Esophagus squamous epithelium (tissue), 5 donors: Measurements from ENCODE around the gene KRTAP4-4. TPM values are rescaled to one million over a fixed set of nuclear protein-coding genes. Genes with fewer than 3 reads are reported as not detected.
"Not testable (repeated sequence)": the region's sequence is repeated elsewhere in the genome, so short reads cannot be mapped to it uniquely, and the experiment has no call there.

Source experiments
- DNase-seq: peaks from one replicate; lab custom pipeline; 2025; lab: John Stamatoyannopoulos, UW
- H3K27ac ChIP-seq, 4 donors: fragments of 200-600 bp; sonication (generic); one replicate each; pipeline ENCODE4 v1.5.1; 2016 to 2019; ENCODE audit warnings: mild to moderate bottlenecking in 1 of 4
- H3K27me3 ChIP-seq, 4 donors: fragments of 200-600 bp; sonication (generic); 1 replicate in 3 of 4; 2 replicates in 1 of 4; pipeline versions ENCODE4 v1.5.1 to v1.6.0; 2017 to 2021; ENCODE audit warnings: antibody characterized with exemption in 1 of 4
- H3K36me3 ChIP-seq, 3 donors: fragments of 200-600 bp; sonication (generic); one replicate each; pipeline ENCODE4 v1.5.1; 2016 to 2019
- H3K4me1 ChIP-seq, 3 donors: fragments of 200-600 bp; sonication (generic); one replicate each; pipeline ENCODE4 v1.5.1; 2017 to 2019
- H3K4me3 ChIP-seq, 4 donors: fragments of 200-600 bp; sonication (generic); 1 replicate in 3 of 4; 2 replicates in 1 of 4; pipeline ENCODE4 v1.5.1; 2016 to 2019; ENCODE audit warnings: mild to moderate bottlenecking in 2 of 4, moderate library complexity in 1 of 4
- H3K9me3 ChIP-seq, 3 donors: fragments of 200-600 bp; sonication (generic); one replicate each; pipeline ENCODE4 v1.5.1; 2016 to 2019
- POLR2A ChIP-seq, 4 donors: fragments of 450-650 bp; IDR thresholded peaks; one replicate each; pipeline ENCODE4 v1.6.1; 2017; ENCODE audit warnings: antibody characterized with exemption in 4 of 4, mild to moderate bottlenecking in 4 of 4, moderate library complexity in 3 of 4
- WGBS, 2 donors: methylation state at CpG; one replicate each; pipeline ENCODE4 v1.1.5; 2018; 5-methylcytosine and 5-hydroxymethylcytosine counted together
- intact Hi-C: fragments of 100-400 bp; cut with DNase I; formaldehyde crosslinking; loops from one replicate; pipeline ENCODE4 v1.15.0; 2022
- total RNA-seq, 4 donors: library from RNA; depleted of rRNA; stranded (reverse); fragments of >200 nt; gene quantifications; one replicate each; pipeline ENCODE4 v1.1.0, GENCODE V29; 2016
- TF ChIP-seq, protein P1 (sequence below), 6 experiments: fragments of 450-650 bp in 4 of 6; fragments of 200-600 bp in 2 of 6; sonication (generic) in 2 of 6; IDR thresholded peaks; one replicate each; pipeline ENCODE4 v1.5.1; 2016 to 2019; ENCODE audit warnings: antibody characterized with exemption in 6 of 6, mild to moderate bottlenecking in 4 of 6, moderate library complexity in 4 of 6
- donor health status: DM: yes; HTN: yes; CAD: no.

KRTAP4-4 gene
- total RNA-seq, 4 donors from 2014 or later: not detected

DNA sequence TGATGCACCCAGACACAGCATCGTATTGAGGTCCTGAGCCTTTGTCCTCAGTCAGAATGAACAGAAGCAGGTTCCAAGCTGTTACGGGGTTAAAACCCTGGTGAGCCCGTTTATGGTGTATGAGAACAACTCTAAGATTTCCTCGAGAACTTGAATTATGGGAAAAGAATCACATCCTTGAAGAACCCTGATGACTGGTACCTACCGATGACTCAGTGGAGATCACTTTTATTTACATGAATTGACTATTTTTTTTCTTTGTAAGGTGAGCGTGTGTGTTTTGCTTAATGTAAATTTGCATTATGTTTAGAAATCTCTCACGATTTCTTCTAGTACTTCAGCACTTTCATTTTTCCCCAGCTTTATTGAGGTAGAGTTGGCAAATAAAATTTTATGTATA is 3.3 kb upstream of the KRTAP4-4 start:
- DNase-seq: no peak
- intact Hi-C loops: no loop called here
- Histone ChIP-seq H3K27me3 (peaks cover 0 to 16% (median 0%) of the 10 kb centered on the region in 4 donors), H3K27ac (no peak overlapping the region), H3K4me1 (no peaks in the 10 kb centered on the region), H3K9me3 (no peaks in the 10 kb centered on the region), H3K36me3 (no peaks in the 10 kb centered on the region), H3K4me3 (no peak overlapping the region)
- TF ChIP-seq POLR2A (IDR thresholded peaks at IDR 0.05): no peak
- TF ChIP-seq, protein P1, sequence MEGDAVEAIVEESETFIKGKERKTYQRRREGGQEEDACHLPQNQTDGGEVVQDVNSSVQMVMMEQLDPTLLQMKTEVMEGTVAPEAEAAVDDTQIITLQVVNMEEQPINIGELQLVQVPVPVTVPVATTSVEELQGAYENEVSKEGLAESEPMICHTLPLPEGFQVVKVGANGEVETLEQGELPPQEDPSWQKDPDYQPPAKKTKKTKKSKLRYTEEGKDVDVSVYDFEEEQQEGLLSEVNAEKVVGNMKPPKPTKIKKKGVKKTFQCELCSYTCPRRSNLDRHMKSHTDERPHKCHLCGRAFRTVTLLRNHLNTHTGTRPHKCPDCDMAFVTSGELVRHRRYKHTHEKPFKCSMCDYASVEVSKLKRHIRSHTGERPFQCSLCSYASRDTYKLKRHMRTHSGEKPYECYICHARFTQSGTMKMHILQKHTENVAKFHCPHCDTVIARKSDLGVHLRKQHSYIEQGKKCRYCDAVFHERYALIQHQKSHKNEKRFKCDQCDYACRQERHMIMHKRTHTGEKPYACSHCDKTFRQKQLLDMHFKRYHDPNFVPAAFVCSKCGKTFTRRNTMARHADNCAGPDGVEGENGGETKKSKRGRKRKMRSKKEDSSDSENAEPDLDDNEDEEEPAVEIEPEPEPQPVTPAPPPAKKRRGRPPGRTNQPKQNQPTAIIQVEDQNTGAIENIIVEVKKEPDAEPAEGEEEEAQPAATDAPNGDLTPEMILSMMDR (IDR thresholded peaks at IDR 0.05): no peak
- 59 to 66% methylated on average over 6 to 7 of the region's 7 CpGs for WGBS, 2 donors

DNA sequence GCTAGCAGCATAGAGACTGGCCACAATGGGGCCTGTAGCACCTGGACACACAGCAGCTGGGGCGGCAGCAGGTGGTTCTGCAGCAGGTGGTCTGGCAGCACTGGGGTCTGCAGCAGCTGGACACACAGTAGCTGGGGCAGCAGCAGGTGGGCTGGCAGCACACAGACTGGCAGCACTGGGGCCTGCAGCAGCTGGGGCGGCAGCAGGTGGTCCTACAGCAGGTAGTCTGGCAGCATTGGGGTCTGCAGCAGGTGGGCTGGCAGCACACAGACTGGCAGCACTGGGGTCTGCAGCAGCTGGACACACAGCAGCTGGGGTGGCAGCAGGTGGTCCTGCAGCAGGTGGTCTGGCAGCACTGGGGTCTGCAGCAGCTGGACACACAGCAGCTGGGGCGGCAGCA is 358 bp downstream of the KRTAP4-4 start:
- H3K36me3 ChIP-seq, H3K27ac ChIP-seq, H3K9me3 ChIP-seq, intact Hi-C loops, H3K4me3 ChIP-seq, H3K4me1 ChIP-seq, DNase-seq: not testable (repeated sequence)
- WGBS, 2 donors: 73 to 80% methylated on average over 1 to 2 of the region's 3 CpGs
- peaks cover 0 to 28% (median 0%) of the 10 kb centered on the region in 4 donors for H3K27me3 ChIP-seq

DNA sequence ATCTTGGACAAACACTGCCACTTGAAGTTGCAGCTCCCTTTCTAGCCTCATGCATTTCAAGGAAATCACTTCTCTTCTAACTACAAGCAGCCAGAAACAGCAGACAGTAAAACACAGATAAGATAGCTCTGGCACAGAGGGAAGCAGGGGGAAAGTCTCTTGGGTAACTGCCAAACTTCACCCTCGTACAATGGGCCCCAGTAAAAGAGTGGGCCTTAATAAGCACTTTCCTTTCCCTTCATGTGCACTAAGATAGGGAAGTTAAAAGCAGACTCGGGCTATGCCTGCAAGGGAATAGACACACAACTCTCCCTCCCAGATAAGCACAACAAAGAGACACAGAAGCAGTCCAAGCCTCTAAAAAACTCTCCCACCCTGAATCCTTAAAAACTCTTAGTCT is 6.7 kb downstream of the KRTAP4-4 start:
- DNase-seq: no peak
- H3K4me3 ChIP-seq: no peak overlapping the region
- intact Hi-C loops: no loop called here
- TF ChIP-seq POLR2A (IDR thresholded peaks at IDR 0.05): no peak
- TF ChIP-seq, protein P1 (IDR thresholded peaks at IDR 0.05): no peak
- peaks cover 0 to 12% (median 0%) of the 10 kb centered on the region in 4 donors for H3K27me3 ChIP-seq
- no peaks in the 10 kb centered on the region for H3K9me3 ChIP-seq
- no peaks in the 10 kb centered on the region for H3K36me3 ChIP-seq
- no peak overlapping the region for H3K27ac ChIP-seq
- no peaks in the 10 kb centered on the region for H3K4me1 ChIP-seq
- WGBS, 2 donors: 50 to 83% methylated on average over 2 of the region's 2 CpGs

DNA sequence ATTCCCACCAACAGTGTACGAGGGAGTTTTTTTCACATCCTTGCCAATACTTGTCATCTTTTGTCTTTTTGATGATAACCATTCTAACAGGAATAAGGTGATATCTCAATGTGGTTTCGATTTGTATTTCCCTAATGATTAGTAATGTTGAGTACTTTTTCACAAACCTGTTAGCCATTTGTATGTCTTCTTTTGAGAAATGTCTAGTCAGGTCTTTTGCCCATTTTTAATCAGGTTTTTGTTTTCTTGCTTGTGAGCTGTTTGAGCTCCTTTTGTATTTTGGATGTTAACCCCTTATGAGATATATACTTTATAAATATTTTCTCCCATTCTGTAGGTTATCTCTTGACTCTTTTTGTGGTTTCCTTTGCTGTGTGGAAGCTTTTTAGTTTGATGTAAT is 9.0 kb downstream of the KRTAP4-4 start:
- DNase-seq: no peak
- no peak overlapping the region for H3K27ac ChIP-seq
- no peak overlapping the region for H3K4me3 ChIP-seq
- TF ChIP-seq, protein P1 (IDR thresholded peaks at IDR 0.05): no peak
- TF ChIP-seq POLR2A (IDR thresholded peaks at IDR 0.05): no peak
- 72 to 73% methylated on average over 2 of the region's 2 CpGs for WGBS, 2 donors
- no peaks in the 10 kb centered on the region for H3K4me1 ChIP-seq
- no peaks in the 10 kb centered on the region for H3K27me3 ChIP-seq
- no peaks in the 10 kb centered on the region for H3K9me3 ChIP-seq
- intact Hi-C loops: no loop called here
- H3K36me3 ChIP-seq: no peaks in the 10 kb centered on the region

DNA sequence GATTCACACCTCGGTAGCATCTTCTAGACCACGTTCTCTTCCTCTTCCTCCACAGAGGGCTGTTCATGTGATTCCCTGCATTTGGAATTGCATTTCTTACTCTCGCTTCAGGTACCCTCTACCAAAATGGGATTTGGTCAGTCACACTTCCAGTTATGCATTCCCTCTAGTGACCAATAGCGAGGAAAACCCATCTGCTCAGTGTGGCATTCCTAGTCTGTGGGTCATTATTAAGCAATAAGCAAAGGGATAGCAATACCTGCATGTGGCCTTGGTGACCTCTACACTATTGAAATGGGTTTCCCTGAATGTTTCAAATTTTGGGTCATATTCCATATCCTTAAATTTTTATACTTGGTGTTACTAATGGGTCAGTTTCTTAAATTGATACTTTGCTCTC is 10.5 kb downstream of the KRTAP4-4 start:
- H3K36me3 ChIP-seq: no peaks in the 10 kb centered on the region
- no peaks in the 10 kb centered on the region for H3K4me1 ChIP-seq
- intact Hi-C loops: no loop called here
- H3K4me3 ChIP-seq: no peak overlapping the region
- H3K27me3 ChIP-seq: no peaks in the 10 kb centered on the region
- TF ChIP-seq POLR2A (IDR thresholded peaks at IDR 0.05): no peak
- TF ChIP-seq, protein P1 (IDR thresholded peaks at IDR 0.05): no peak
- DNase-seq: no peak
- 79 to 84% methylated on average over 4 of the region's 4 CpGs for WGBS, 2 donors
- no peaks in the 10 kb centered on the region for H3K9me3 ChIP-seq
- no peak overlapping the region for H3K27ac ChIP-seq

DNA sequence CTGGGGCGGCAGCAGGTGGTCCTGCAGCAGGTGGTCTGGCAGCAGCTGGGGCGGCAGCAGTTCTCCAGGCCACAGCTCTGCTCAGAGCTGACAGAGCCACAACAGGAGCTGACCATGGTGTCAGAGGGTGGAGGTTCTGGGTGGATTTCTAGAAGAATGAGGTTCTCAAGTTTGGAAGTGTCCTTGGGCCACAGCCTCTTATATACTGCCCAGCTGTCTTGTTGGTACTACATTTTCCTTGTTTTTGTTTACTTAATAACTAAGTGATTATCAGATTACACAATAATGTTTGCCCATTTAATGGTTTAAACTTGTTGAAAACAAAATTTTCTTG is 10.9 kb downstream of the KRTAP4-4 start, which contains the start of gene KRTAP4-5:
KRTAP4-5 (minus strand) TSS at position 174 of the 334 bp plus-strand sequence; CDS start at position 116, 58 bp downstream.
- intact Hi-C loops: no loop called here
- no peaks in the 10 kb centered on the region for H3K36me3 ChIP-seq
- H3K4me1 ChIP-seq: no peaks in the 10 kb centered on the region
- 69% methylated on average over 2 of the region's 2 CpGs; no CpG with 5 or more reads in 1 of the 2 donors for WGBS, 2 donors
- no peak for TF ChIP-seq POLR2A (IDR thresholded peaks at IDR 0.05)
- TF ChIP-seq, protein P1 (IDR thresholded peaks at IDR 0.05): no peak
- H3K9me3 ChIP-seq: no peaks in the 10 kb centered on the region
- H3K4me3 ChIP-seq: no peak within 1 kb of the TSS
- no peak within 1 kb of the TSS for H3K27ac ChIP-seq
- no peaks in the 10 kb centered on the region for H3K27me3 ChIP-seq
- DNase-seq: no peak

DNA sequence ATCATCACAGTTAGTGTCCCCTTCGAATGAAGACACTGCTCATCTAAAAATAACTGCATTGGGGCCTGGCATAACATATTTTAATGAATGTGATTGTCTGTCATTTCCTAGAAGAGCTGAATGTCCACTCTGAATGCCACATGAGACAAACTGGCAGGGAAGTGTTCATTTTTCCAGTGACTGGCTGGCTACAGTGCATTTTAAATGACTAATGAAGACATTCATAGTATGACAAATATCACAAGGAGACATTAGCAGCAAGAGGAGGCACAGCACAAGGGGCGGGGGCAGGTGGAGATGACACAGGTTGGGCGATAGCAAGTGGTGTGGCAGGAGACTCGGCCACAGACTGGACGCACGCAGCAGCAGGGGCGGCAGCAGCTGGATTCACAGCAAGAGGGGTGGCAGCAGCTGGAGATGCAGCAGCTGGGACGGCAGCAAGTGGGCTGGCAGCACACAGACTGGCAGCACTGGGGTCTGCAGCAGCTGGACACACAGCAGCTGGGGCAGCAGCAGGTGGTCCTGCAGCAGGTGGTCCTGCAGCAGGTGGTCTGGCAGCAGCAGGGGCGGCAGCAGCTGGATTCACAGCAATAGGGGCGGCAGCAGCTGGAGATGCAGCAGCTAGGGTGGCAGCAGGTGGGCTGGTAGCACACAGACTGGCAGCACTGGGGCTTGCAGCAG is 11.4 kb downstream of the KRTAP4-4 start:
- H3K27me3 ChIP-seq, H3K4me3 ChIP-seq, H3K9me3 ChIP-seq, intact Hi-C loops, H3K27ac ChIP-seq, H3K4me1 ChIP-seq, DNase-seq, H3K36me3 ChIP-seq: not testable (repeated sequence)
- WGBS, 2 donors: 76 to 82% methylated on average over 7 to 8 of the region's 10 CpGs
